HepG2 (cell line): Measurements from ENCODE around the gene ARFGAP3. TPM values are rescaled to one million over a fixed set of nuclear protein-coding genes. Genes with fewer than 3 reads are reported as not detected.

Source experiments
- ATAC-seq: fragments of 200-7000 bp; cut with Tn5 transposase; 3 replicates; pipeline ENCODE4 v1.9.1; 2020; ENCODE audit warnings: mild to moderate bottlenecking, moderate library complexity
- BruUV-seq: library from RNA; stranded (reverse); fragments of 400-500 nt; replicated peaks from 2 replicates; lab custom pipeline; 2021; lab: Mats Ljungman, UMichigan
- CTCF ChIA-PET: fragments of 300-600 bp; formaldehyde crosslinking; extraction: SDS; loops from one replicate; lab custom pipeline; 2021; ENCODE audit warnings: low total read pairs, inconsistent platforms, low intra/inter-chr PET ratio; lab: Yijun Ruan, JAX
- POLR2A ChIA-PET: fragments of 350-600 bp; sonication (Branson Sonifier 250); formaldehyde crosslinking; loops from one replicate; lab custom pipeline; 2020; ENCODE audit warnings: antibody characterized with exemption, inconsistent platforms; lab: Yijun Ruan, JAX
- DNase-seq: peaks from one replicate; pipeline ENCODE4 v3.0.0-alpha.2; 2015; ENCODE audit warnings: low spot score
- FAIRE-seq: peaks from 3 replicates; lab custom pipeline; 2011; peaks lifted over from hg19 to GRCh38; lab: Jason Lieb, UNC
- H2AFZ ChIP-seq: one replicate; pipeline ENCODE4 v1.6.1; 2011; ENCODE audit warnings: low read length, inconsistent platforms
- H3K27ac ChIP-seq: fragments of 300-600 bp; 3 replicates; pipeline ENCODE4 v1.8.0; 2011; ENCODE audit warnings: mixed run types, mild to moderate bottlenecking, mixed read lengths, low read length, inconsistent platforms; ENCODE audit not compliant: insufficient read depth; ENCODE audit errors: extremely low read length
- H3K27me3 ChIP-seq, 2 experiments: fragments of 200-600 bp in 1 of 2; 2 replicates in 1 of 2; 3 replicates in 1 of 2; pipeline versions ENCODE4 v1.6.0 to v1.8.0; 2011; ENCODE audit warnings: low read length in 2 of 2, mild to moderate bottlenecking in 2 of 2, moderate library complexity in 2 of 2, inconsistent platforms in 1 of 2; ENCODE audit not compliant: insufficient read depth in 2 of 2, control insufficient read depth in 1 of 2
- H3K36me3 ChIP-seq, 2 experiments: fragments of 200-600 bp in 1 of 2; replicated peaks in 1 of 2; 2 replicates in 1 of 2; 3 replicates in 1 of 2; pipeline versions ENCODE4 v1.5.1 to v1.8.0; 2011; ENCODE audit warnings: low read length in 2 of 2, inconsistent platforms in 1 of 2; ENCODE audit not compliant: insufficient read depth in 2 of 2, control insufficient read depth in 1 of 2
- H3K4me1 ChIP-seq: 2 replicates; pipeline ENCODE4 v1.5.1; 2012; ENCODE audit warnings: low read length, inconsistent platforms; ENCODE audit not compliant: insufficient read depth
- H3K4me2 ChIP-seq: 2 replicates; pipeline ENCODE4 v1.6.0; 2011; ENCODE audit warnings: low read depth, low read length, inconsistent platforms
- H3K4me3 ChIP-seq, 3 experiments: fragments of 200-600 bp in 1 of 3; sonication (generic), shearing (Covaris generic) in 1 of 3; replicated peaks in 1 of 3; 2 replicates each; pipeline ENCODE4 v1.5.1; 2011 to 2016; ENCODE audit warnings: low read length in 3 of 3, inconsistent platforms in 2 of 3, low read depth in 2 of 3, mild to moderate bottlenecking in 2 of 3, control low read depth in 1 of 3, mixed read lengths in 1 of 3; ENCODE audit not compliant: insufficient read depth in 1 of 3
- H3K79me2 ChIP-seq: one replicate; pipeline ENCODE4 v1.6.1; 2011; ENCODE audit warnings: low read length, inconsistent platforms; ENCODE audit not compliant: insufficient read depth
- H3K9ac ChIP-seq: 2 replicates; pipeline ENCODE4 v1.6.0; 2011; ENCODE audit warnings: mild to moderate bottlenecking, low read depth, low read length, inconsistent platforms; ENCODE audit not compliant: insufficient read depth
- H3K9me3 ChIP-seq: 2 replicates; pipeline ENCODE4 v1.5.1; 2012; ENCODE audit warnings: mild to moderate bottlenecking, low read length
- H4K20me1 ChIP-seq: 2 replicates; pipeline ENCODE4 v1.6.0; 2011; ENCODE audit warnings: inconsistent platforms, mild to moderate bottlenecking, low read length, moderate library complexity; ENCODE audit not compliant: insufficient read depth
- CHD2 ChIP-seq: IDR thresholded peaks from 2 replicates; pipeline ENCODE4 v1.6.1; 2011; ENCODE audit warnings: low read depth, low read length, improper control_type of control experiment
- GMEB1 ChIP-seq: sonication (generic); formaldehyde crosslinking; IDR thresholded peaks from 2 replicates; pipeline ENCODE4 v1.5.1; 2020; ENCODE audit warnings: missing genetic modification reagents, mild to moderate bottlenecking, borderline replicate concordance
- GPN1 ChIP-seq: sonication (generic); formaldehyde crosslinking; IDR thresholded peaks from 2 replicates; pipeline ENCODE4 v1.5.1; 2020; ENCODE audit warnings: missing genetic modification reagents, borderline replicate concordance
- HOXA9 ChIP-seq: sonication (generic); formaldehyde crosslinking; IDR thresholded peaks from 2 replicates; pipeline ENCODE4 v1.8.1; 2022; ENCODE audit warnings: missing genetic modification reagents, mild to moderate bottlenecking, moderate library complexity, borderline replicate concordance
- KAT2B ChIP-seq: fragments of 150-350 bp; IDR thresholded peaks from 2 replicates; pipeline ENCODE4 v1.6.1; 2014; ENCODE audit warnings: low read depth, low read length, borderline replicate concordance
- PLRG1 ChIP-seq: fragments of 450-650 bp; conservative IDR thresholded peaks from 2 replicates; pipeline ENCODE4 v1.6.1; 2016
- REST ChIP-seq, 2 experiments: IDR thresholded peaks; 2 replicates each; pipeline ENCODE4 v1.6.1; 2011 to 2012; ENCODE audit warnings: low read length in 2 of 2, borderline replicate concordance in 1 of 2, low read depth in 1 of 2, mild to moderate bottlenecking in 1 of 2, moderate library complexity in 1 of 2
- SKIL ChIP-seq: sonication (generic); formaldehyde crosslinking; IDR thresholded peaks from 2 replicates; pipeline ENCODE4 v1.8.0; 2022; ENCODE audit warnings: missing genetic modification reagents, mild to moderate bottlenecking, moderate library complexity, borderline replicate concordance
- ZNF326 ChIP-seq: sonication (generic); formaldehyde crosslinking; IDR thresholded peaks from 2 replicates; pipeline ENCODE4 v1.4.0; 2020; ENCODE audit warnings: missing genetic modification reagents, borderline replicate concordance
- ZNF503 ChIP-seq: sonication (generic); formaldehyde crosslinking; IDR thresholded peaks from 2 replicates; pipeline ENCODE4 v1.4.0; 2020; ENCODE audit warnings: missing genetic modification reagents
- ZNF652 ChIP-seq: IDR thresholded peaks from 2 replicates; pipeline ENCODE4 v1.6.1; 2016; ENCODE audit warnings: low read depth, borderline replicate concordance
- ZSCAN5A ChIP-seq: sonication (generic); formaldehyde crosslinking; IDR thresholded peaks from 2 replicates; pipeline ENCODE4 v1.8.0; 2022; ENCODE audit warnings: mild to moderate bottlenecking, missing genetic modification reagents, borderline replicate concordance
- WGBS: methylation state at CpG from one replicate; pipeline ENCODE4 v1.1.6; 2017; ENCODE audit warnings: low lambda C conversion rate; 5-methylcytosine and 5-hydroxymethylcytosine counted together
- in situ Hi-C: cut with HindIII; loops from 2 replicates; pipeline ENCODE4 v1.10.0; 2017; ENCODE audit warnings: low pct_unique_long_range_greater_than_20kb; ENCODE audit not compliant: extremely low pct_ligation_motif_present
- intact Hi-C: fragments of 100-400 bp; cut with micrococcal nuclease; formaldehyde crosslinking; loops from one replicate; pipeline ENCODE4 v1.10.0; 2022; ENCODE audit not compliant: unreplicated experiment
- polyA plus RNA-seq, 8 experiments: library from polyadenylated mRNA; depleted of rRNA in 3 of 8; stranded (reverse) in 7 of 8; unstranded in 1 of 8; fragments of >200 nt; fragmentation: Illumina TruSeq in 4 of 8; extraction: Trizol in 4 of 8; gene quantifications; 2 replicates each; pipeline versions ENCODE4 v1.2.1 to v1.2.3, GENCODE V29; 2011 to 2016; ENCODE audit warnings: low read depth in 4 of 8, missing spikeins in 1 of 8, mixed read lengths in 1 of 8; ENCODE audit not compliant: insufficient read depth in 1 of 8
- total RNA-seq, 5 experiments: library from RNA; depleted of rRNA; stranded (reverse); fragments of >200 nt; fragmentation: Illumina TruSeq; extraction: Trizol; gene quantifications; 2 replicates each; pipeline ENCODE4 v1.2.3, GENCODE V29; 2016; ENCODE audit warnings: low read depth in 1 of 5

ARFGAP3 gene
- total and polyA plus RNA-seq, 2 of the 13 experiments (the other 11 are each of a cell fraction or from before 2014, with no cell fraction given), result 41.7 to 61.6 TPM

- FAIRE-seq (no peak), ATAC-seq (no peak), DNase-seq (no peak)
- Histone ChIP-seq H3K4me1 (no peaks in the 10 kb centered on the region), H3K36me3 (peaks cover 55 to 96% of the 10 kb centered on the region in 2 experiments), H3K4me3 (no peak overlapping the region), H3K9me3 (no peaks in the 10 kb centered on the region), H2AFZ (no peak overlapping the region), H4K20me1 (no peaks in the 10 kb centered on the region), H3K27me3 (no peaks in the 10 kb centered on the region), H3K4me2 (no peak overlapping the region), H3K79me2 (no peaks in the 10 kb centered on the region), H3K9ac (no peak overlapping the region), H3K27ac (no peak overlapping the region)
- WGBS, result 88% methylated on average over 11 of the region's 14 CpGs
- BruUV-seq, result TSS peak; percentile 32
- ChIA-PET POLR2A (no interaction called here), CTCF (no interaction called here)
- in situ Hi-C loops (no loop called here), intact Hi-C loops (no loop called here)
- TF ChIP-seq PLRG1 (no peak), ZSCAN5A (no peak), ZNF503 (no peak), ZNF652 (CRISPR knock-in tag) (no peak), KAT2B (no peak), CHD2 (no peak), REST (IDR thresholded peaks at IDR 0.05; ENCODE audit: borderline replicate concordance in 1 of 2, low read depth in 1 of 2, low read length in 2 of 2) (no peak), ZNF326 (CRISPR knock-in tag) (no peak), HOXA9 (CRISPR knock-in tag) (no peak), SKIL (no peak), GPN1 (CRISPR knock-in tag) (no peak), GMEB1 (CRISPR knock-in tag) (no peak)
Measured at GRCh38 chr22:42879371-42880021, 22.4 kb upstream of the ARFGAP3 start.
